Glutamatergic neuron (in vitro differentiated cells): ENCODE measurements around the gene CCDC51. TPM values are rescaled to one million over a fixed set of nuclear protein-coding genes. Genes with fewer than 3 reads are reported as not detected.

Experiments used
- DNase-seq: peaks from one replicate; pipeline ENCODE4 v3.0.0; 2022
- H3K27ac Mint-ChIP-seq: one replicate; pipeline ENCODE4 v1.8.0; 2020; ENCODE audit warnings: mild to moderate bottlenecking, mixed read lengths, inconsistent platforms; ENCODE audit not compliant: unreplicated experiment
- H3K27me3 Mint-ChIP-seq: one replicate; pipeline ENCODE4 v1.8.0; 2020; ENCODE audit warnings: mild to moderate bottlenecking, moderate library complexity, mixed read lengths, inconsistent platforms; ENCODE audit not compliant: unreplicated experiment
- H3K36me3 Mint-ChIP-seq: one replicate; pipeline ENCODE4 v1.8.0; 2020; ENCODE audit warnings: mild to moderate bottlenecking, mixed read lengths, inconsistent platforms; ENCODE audit not compliant: unreplicated experiment
- H3K4me1 Mint-ChIP-seq: one replicate; pipeline ENCODE4 v1.8.0; 2020; ENCODE audit warnings: mild to moderate bottlenecking, low read depth, mixed read lengths, inconsistent platforms; ENCODE audit not compliant: unreplicated experiment
- H3K4me3 Mint-ChIP-seq: one replicate; pipeline ENCODE4 v1.8.0; 2020; ENCODE audit warnings: mild to moderate bottlenecking, mixed read lengths, inconsistent platforms; ENCODE audit not compliant: unreplicated experiment
- H3K9me3 Mint-ChIP-seq: one replicate; pipeline ENCODE4 v1.8.0; 2020; ENCODE audit warnings: mild to moderate bottlenecking, moderate library complexity, mixed read lengths, inconsistent platforms; ENCODE audit not compliant: unreplicated experiment
- CTCF ChIP-seq: fragments of 200-600 bp; sonication (generic); IDR thresholded peaks from one replicate; pipeline ENCODE4 v1.5.0; 2021; ENCODE audit not compliant: partially characterized antibody, unreplicated experiment
- total RNA-seq: library from RNA; stranded (reverse); fragmentation: NEBNext Ultra II Directional; extraction: Animal tissue kit (Norgen Biotek cat#: 25700); gene quantifications from one replicate; pipeline ENCODE4 v1.2.1, GENCODE V29; 2021; ENCODE audit not compliant: unreplicated experiment

The CCDC51 gene
- total RNA-seq, 1 donor from 2014 or later: 15.3 TPM

GRCh38 chr3:48413086-48413485, 26.8 kb downstream of the CCDC51 start:
- peak; percentile 8 for DNase-seq
- Mint-ChIP-seq H3K4me3 (no peak overlapping the region), H3K9me3 (peaks cover 2% of the 10 kb centered on the region), H3K36me3 (no peaks in the 10 kb centered on the region), H3K4me1 (no peaks in the 10 kb centered on the region), H3K27me3 (peaks cover 8% of the 10 kb centered on the region), H3K27ac (no peak overlapping the region)
- TF ChIP-seq CTCF: no peak

- peak; percentile 5 for DNase-seq
- Mint-ChIP-seq H3K9me3 (peaks cover 2% of the 10 kb centered on the region), H3K27ac (no peak overlapping the region), H3K4me3 (no peak overlapping the region), H3K4me1 (no peaks in the 10 kb centered on the region), H3K36me3 (no peaks in the 10 kb centered on the region), H3K27me3 (peaks cover 8% of the 10 kb centered on the region)
- TF ChIP-seq CTCF: no peak
These were observed 27.4 kb downstream of the CCDC51 start for GRCh38 chr3:48412375-48413001.

- H3K9me3 Mint-ChIP-seq: peaks cover 2% of the 10 kb centered on the region
- H3K36me3 Mint-ChIP-seq: no peaks in the 10 kb centered on the region
- peaks cover 8% of the 10 kb centered on the region for H3K27me3 Mint-ChIP-seq
- TF ChIP-seq CTCF: no peak
- no peak overlapping the region for H3K4me3 Mint-ChIP-seq
- peak; percentile 1 for DNase-seq
- no peak overlapping the region for H3K27ac Mint-ChIP-seq
- no peaks in the 10 kb centered on the region for H3K4me1 Mint-ChIP-seq
These were observed 28.1 kb downstream of the CCDC51 start for GRCh38 chr3:48411606-48412374.

GRCh38 chr3:48411041-48411588, 28.8 kb downstream of the CCDC51 start:
- Mint-ChIP-seq H3K36me3 (no peaks in the 10 kb centered on the region), H3K27ac (no peak overlapping the region), H3K27me3 (peaks cover 9% of the 10 kb centered on the region), H3K9me3 (peaks cover 2% of the 10 kb centered on the region), H3K4me3 (no peak overlapping the region), H3K4me1 (no peaks in the 10 kb centered on the region)
- no peak for DNase-seq
- no peak for TF ChIP-seq CTCF
